Ureter (tissue), 1 donor: ENCODE measurements around the gene NPIPB6. TPM values are rescaled to one million over a fixed set of nuclear protein-coding genes. Genes with fewer than 3 reads are reported as not detected.
"Not testable (repeated sequence)": the region's sequence is repeated elsewhere in the genome, so short reads cannot be mapped to it uniquely, and the experiment has no call there.

ENCODE experiments used
- DNase-seq: peaks from one replicate; pipeline ENCODE4 v3.0.0-alpha.2; 2020; ENCODE audit warnings: low spot score
- total RNA-seq: library from RNA; stranded (reverse); gene quantifications from one replicate; pipeline ENCODE4 v1.2.4, GENCODE V29; 2023
- donor health status: DM: yes; HTN: yes; CAD: no.

NPIPB6 gene
- total RNA-seq = 7.2 TPM

DNA sequence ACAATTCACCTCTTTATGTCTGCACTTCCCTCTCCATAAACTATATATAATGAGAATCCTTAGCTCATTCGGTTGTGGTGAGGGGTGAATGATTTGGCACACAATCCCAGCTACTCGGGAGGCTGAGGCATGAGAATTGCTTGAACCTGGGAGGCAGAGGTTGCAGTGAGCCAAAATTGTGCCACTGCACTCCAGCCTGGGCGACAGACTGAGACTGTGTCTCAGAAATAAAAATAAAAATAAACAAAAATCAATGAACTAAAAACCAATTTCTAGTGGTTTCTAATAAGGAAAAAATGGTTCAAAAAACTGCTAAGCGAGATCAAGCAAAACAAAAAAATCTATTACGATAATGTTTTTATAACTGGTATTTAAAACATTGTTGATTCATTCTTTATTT lies at the start of gene NPIPB6:
Gene NPIPB6 (minus strand): TSS at position 101 of the 400 bp plus-strand sequence. CDS start 686 bp downstream, outside the sequence.
- not testable (repeated sequence) for DNase-seq

DNA sequence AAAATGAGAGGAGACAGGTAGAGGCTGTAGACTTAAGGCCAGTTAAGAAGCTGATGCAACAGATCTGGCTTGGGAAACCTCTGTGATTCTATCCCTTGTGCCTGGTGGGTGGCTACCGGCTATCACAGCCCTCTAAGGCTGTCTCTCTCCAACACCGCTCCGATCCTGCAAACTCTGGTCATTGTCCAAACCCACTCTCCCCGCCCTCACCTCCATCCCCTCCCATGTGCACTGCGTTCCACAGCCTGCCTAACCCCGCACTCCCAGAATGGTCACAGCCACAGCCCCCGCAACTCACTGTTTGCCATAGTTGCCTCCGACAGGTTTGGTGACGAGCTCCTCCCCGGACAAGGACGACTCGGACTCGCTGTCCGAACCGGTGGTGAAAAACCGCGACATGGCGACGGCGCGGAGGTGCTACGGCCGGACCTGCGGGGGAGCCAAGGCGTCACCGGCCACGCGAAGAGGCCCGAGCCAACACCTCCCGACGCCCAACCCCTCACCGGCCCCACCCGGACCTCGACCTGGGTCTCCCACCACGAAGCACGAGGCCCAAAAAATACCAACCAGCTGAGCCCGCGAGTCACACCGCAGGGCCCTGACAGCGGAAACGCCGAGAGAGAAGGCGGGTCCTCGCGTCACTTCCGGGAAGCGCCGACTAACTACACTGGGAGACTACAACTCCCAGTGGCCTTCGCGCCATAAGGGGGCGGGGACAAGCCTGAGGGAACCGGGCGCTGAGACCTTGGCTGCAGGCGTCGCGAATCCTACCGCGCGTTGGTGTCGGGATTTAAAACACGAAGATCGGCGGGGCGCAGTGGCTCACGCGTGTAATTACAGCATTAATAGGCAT lies 40.1 kb upstream of the NPIPB6 start, which contains the start of gene EIF3CL:
Gene EIF3CL (minus strand): TSS at position 622 of the 853 bp plus-strand sequence. CDS start 223 bp downstream, at position 399.
- not testable (repeated sequence) for DNase-seq

DNA sequence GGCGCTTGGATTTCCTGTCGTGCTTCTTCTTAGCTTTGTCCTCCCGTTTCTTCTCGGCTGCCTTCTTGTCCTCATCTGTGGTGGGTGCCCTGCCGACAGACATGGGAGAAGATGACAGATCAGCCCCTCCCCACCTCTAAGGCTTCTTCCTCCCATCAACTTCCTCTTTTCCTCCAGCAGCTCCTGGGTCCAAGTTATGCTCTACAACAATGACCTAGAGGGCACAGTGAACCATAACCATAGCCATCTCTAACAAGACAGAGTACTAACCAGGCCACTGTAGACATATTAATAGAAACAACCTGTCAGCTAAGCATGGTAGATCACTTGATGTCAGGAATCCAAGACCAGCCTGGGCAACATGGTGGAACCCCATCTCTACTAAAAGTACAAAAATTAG lies 28.7 kb upstream of the NPIPB6 start:
- DNase-seq = not testable (repeated sequence)

DNA sequence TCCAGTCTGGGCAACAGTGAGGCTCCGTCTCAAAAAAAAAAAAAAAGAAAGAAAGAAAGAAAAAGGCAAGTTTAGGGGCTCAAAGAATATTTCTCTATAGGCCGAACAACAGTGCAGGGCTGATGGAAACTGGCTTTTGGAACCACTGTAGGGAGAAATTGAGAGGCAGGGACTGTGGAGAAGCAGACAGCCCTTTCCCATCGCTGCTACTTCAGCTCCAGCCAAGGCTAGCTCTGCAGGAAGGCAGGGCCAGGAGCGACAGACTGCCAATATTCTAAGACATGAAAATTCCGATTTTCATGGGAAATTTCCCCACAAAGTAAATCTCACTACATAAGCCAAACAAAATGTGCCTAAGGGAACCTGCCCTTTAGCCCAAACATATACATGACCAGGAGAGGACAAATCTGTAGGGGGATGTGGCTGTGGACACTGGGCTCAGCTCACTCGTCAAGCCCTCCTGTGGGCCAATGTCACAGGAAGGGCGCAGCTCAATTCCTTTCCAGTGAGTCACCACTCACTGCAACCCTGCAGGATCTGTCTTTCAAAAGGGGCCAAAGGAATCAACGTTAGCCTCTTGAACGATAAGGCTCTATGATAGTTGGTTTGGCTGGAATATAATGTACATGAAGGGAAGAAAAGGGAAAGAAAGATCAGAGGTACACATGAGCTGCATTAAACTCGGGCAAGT lies 19.0 kb upstream of the NPIPB6 start:
- DNase-seq = not testable (repeated sequence)

DNA sequence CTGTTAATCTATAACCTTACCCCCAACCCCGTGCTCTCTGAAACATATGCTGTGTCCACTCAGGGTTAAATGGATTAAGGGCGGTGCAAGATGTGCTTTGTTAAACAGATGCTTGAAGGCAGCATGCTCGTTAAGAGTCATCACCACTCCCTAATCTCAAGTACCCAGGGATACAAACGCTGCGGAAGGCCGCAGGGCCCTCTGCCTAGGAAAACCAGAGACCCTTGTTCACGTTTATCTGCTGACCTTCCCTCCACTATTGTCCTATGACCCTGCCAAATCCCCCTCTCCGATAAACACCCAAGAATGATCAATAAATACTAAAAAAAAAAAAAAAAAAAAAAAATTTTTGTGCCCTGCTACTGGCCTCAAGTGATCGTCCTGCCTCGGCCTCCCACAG lies 14.5 kb upstream of the NPIPB6 start:
- DNase-seq = not testable (repeated sequence)

DNA sequence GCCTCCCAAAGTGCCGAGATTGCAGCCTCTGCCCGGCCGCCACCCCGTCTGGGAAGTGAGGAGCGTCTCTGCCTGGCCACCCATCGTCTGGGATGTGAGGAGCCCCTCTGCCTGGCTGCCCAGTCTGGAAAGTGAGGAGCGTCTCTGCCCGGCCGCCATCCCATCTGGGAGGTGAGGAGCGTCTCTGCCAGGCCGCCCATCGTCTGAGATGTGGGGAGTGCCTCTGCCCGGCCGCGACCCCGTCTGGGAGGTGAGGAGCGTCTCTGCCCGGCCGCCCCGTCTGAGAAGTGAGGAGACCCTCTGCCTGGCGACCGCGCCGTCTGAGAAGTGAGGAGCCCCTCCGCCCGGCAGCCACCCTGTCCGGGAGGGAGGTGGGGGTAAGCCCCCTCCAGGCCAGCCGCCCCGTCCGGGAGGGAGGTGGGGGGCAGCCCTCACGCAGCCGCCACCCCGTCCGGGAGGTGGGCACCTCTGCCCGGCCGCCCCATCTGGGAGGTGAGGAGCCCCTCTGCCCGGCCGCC lies 13.9 kb upstream of the NPIPB6 start:
- not testable (repeated sequence) for DNase-seq

DNA sequence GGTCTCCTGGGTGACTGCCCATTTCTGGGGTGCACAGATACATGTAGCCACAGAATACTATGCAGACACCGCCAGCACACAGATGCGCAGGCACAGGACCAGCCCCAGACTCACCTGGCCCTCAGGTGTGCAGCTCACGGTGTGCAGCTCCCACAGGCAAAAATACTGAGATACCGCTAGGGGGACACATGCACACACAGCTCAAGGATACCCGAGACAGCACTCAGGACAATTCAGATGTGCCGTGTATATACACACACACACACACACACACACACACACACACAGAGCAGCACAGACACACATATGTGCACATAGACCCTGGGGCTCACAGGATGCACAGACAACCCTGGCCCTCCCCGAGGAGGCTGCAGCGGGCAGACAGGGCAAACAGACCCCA lies 11.8 kb upstream of the NPIPB6 start:
- DNase-seq = not testable (repeated sequence)

DNA sequence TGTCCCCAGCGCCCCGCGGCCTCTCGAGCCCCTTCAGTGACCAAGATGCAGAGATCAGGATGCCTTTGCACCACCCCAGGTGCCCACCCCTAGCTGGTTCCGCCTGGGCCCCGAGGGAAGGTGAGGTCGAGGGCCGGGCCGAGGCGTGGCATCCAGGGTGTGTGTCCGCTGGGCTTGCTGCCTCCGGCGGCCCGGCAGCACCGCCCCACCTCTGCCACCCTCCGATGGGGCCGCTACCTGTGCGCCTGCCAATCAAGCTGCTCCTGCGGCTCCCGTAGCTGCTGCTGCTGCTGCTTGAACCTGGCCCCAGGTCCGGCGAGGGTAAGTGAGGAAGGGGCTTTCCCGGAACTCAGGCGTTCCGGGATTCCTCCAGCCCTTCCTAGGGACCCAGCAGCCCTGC lies 11.0 kb upstream of the NPIPB6 start:
- DNase-seq = not testable (repeated sequence)

DNA sequence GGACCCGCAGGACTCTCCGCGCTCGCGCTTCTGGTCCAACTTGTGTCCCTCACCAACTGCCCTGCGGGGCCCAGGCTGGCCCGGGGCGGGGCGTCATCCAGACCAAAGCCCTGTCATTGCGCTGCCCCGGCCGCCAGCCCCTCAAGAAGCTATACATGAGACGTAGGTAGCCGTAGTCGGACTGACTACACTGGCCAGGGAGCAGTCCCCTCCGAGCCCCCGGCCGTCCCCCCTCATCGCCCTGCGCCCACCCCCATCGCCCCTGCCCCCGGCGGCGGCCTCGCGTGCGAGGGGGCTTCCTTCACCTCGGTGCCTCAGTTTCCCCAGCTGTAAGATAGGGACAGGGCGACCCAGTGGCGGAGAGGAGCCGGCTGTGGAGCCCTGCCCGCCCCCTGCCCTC lies 4.6 kb upstream of the NPIPB6 start:
- DNase-seq = not testable (repeated sequence)

DNA sequence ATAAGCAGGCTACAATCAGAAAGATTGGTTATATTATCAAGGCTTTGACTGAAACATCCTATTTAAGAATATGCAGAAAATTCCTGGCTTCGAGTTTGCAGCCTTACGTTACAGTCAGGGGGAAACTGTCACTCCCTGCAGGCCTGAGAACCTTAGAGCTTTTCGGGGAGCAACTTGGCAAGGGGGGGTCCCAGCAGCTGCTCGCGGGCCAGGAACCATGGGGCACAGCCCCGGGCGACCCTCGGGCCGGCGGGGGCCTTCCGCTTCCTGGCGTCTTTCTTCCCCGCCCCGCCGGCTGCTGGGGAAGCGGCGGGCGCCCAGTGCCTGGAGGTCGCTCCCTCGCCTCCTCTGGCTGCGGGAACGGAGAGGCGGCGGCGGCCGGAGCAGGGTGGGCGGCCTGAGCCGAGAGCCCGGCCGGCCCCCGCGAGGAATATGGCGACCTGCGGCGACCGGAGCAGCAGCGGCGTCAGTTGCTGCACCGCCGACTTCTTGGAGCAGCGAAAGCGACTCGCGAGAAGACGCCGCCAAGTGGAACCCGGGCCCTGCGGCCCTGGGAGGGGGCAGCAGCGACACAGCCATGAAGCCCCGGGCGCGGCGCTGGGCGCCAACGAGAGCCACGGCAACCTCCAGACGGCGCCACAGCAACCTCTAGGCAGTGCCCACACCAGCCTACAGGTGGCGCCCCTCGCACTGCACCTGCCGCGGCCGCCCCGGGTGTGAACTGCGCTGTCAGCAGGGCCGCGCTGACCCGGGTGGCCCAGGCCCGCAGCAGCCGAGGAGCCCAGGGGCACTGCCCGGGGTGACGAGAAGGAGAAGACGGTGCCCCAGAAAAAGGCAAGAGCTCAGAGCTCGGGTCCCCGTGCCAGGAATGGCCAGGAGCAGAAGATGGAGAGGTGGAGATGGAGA lies 1.2 kb upstream of the NPIPB6 start:
- not testable (repeated sequence) for DNase-seq

DNA sequence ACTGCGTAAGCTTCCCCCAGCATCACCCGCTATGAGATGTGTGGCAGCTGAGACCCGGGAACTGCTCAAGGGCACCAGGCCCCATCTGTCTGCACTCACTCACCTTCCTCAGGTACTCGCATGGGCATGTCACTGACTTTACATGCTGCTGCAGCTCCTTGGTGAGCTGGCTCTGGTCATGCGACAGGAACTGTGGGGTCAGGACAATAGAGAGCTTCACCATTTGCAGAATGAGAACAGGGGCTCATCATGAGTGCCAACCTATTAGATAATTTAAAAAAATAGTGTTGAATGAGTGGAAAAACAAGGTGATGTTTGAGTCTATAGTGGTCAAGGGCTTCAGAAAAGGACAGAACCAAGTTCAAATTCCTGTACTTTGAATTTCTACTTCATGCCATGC lies 708 bp downstream of the NPIPB6 start:
- DNase-seq = peak; percentile 45

DNA sequence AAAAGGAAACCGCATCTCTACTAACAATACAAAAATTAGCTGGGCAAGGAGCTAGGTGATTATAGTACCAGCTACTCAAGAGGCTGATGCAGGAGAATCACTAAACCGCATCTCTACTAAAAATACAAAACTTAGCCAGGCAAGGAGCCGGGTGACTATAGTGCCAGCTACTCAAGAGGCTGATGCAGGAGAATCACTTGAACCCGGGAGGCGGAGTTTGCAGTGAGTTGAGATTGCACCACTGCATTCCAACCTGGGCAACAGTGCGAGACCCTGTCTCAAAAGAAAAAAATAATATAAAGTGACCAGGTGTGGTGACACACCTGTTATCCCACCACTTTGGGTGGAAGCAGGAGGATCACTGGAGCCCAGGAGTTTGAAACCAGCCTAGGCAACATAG lies 25.1 kb downstream of the NPIPB6 start:
- DNase-seq = not testable (repeated sequence)

DNA sequence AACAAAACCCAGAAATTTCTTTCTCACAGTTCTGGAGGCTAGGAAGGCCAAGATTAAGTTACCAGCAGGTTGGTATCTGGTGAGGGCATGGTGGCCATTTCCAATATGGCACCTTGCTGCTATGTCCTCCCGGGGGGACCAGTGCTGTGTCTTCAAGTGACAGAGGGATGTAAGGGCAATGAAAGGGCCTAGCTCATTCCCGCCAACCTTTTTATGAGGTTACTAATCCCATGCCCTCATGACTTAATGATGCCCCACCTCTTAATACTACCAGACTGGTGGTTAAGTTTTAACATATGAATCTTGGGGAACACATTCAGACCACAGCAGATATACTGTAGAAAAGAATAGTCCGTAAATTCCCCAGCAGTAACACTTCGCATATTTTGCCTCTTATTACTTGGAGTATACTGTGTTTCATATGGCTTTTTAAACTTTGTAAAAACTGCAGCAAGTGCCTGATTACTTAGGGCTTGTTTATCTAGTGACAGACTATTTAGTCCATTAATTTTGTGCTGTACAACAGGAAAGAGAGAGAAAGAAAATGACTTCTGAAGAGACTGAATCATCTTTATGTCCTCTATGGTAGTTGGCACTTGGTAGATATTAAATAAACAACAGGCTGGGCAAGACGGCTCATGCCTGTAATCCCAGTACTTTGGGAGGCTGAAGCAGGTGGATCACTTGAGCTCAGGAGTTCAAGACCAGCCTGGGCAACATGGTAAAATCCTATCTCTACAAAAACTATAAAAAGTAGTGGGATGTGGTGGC lies 26.2 kb downstream of the NPIPB6 start:
- not testable (repeated sequence) for DNase-seq

DNA sequence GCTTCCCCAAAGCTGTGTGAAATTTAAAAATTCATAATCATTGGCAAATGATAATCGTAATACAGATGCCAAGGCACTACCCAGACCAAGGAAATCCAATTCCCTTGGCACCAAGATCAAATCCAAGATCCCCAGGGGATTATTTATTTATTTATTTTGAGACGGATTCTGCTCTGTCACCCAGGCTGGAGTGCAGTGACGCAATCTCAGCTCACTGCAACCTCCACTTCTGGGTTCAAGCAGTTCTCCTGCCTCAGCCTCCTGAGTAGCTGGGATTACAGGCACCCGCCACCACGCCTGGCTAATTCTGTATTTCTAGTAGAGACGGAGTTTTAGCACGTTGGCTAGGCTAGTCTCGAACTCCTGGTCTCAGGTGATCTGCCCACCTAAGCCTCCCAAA lies 27.6 kb downstream of the NPIPB6 start:
- not testable (repeated sequence) for DNase-seq

DNA sequence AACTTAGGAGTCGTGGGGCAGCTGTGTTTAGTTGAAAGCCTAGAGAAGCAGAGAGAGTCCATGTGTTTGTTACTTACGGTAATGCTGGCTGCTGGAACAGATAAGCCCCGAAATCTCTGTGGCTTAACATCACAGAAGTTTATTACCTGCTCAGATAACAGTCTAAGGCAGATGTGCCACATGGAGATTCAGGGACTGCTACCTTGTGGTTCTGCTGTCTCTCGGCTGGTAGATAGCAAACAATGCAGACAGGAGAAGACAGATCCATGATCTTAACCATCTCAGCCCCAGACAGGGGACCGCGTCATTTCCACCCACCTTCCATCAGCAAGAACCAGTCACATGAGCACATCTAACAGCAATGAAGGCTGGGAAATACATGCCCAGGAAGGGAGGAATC lies 30.7 kb downstream of the NPIPB6 start:
- not testable (repeated sequence) for DNase-seq

DNA sequence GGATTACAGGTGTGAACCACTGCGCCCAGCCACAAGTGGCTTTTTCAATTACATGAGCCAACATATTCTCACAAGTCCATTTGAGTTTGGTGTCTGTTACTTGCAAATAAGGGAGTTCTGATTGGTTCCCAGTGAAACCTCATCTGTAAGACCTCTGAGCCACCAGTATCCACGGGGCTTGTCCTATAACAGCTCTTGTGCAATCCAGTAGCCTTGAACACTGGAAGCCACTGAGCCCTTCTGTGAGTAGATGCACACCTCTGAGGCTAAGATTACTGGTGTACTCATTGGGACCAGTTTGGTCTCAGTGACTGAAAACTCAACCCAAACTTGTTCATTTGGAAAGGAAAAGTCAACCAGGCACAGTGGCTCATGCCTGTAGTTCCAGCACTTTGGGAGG lies 32.3 kb downstream of the NPIPB6 start:
- not testable (repeated sequence) for DNase-seq

DNA sequence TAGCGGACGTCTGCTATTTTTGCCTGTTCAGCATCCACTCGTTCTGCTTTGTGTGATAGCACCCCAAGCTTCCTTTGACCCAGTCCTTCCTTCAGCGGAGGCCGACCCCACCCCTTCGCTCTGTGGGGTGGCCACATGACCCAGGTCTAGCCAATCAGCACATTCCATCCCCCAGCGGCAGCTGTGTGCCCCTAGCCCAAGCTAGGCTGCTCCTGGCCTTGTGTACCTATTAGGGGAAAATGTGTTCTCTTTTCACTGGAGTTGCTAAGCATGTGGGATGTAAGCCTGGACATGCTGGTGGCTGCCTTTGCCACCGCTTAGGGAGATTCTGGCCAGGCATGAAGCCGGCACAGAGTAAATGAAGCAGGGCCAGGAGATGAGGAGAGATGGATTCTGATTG lies 33.1 kb downstream of the NPIPB6 start:
- DNase-seq = not testable (repeated sequence)

DNA sequence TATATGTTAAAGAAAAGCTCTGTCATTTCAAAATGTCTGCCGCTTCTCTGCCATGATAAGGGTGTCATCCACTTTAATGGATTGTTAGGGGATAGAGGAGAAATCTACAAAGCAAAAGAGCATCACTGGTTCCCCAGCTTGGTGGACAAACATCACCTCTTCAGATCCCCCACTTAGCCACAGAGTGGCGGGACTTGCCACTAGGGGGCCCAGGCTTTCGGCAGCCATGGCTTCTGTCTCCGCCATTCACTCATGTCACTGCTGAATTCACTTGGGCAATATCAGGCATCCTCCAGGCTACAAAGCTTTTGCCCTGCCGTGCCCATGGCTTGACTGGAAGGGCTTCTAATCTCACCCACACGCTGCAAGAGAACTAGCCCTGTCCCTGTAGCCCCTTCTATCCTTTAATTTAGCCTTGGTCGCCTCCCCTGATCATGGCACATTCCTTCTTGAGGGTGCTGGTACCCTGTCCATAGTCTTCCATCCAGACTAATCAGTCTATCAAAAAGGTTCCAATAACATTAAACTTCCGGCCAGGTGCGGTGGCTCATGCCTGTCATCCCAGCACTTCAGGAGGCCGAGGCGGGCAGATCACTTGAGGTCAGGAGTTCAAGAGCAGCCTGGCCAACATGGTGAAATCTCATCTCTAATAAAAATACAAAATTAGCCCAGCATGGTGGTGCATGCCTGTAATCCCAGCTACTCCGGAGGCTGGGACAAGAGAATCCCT lies 36.3 kb downstream of the NPIPB6 start:
- DNase-seq = no peak

DNA sequence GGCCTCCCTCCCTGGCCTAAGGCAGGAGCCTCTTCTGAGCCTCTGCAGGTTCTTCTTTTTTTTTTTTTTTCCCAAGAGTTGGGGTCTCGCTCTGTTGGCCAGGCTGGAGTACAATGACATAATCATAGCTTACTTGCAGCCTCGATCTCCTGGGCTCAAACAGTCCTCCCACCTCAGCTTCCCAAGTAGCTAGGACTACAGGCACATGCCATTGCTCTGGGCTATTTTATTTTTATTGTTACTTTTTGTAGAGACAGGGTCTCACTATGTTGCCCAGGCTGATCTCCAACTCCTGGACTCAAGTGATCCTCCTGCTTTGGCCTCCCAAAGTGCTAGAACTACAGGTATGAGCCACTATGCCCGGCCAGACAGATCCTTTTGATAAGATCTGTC lies 38.4 kb downstream of the NPIPB6 start:
- DNase-seq = no peak
